ENCODE data around the gene TEX264.
"Not testable (repeated sequence)": the region's sequence is repeated elsewhere in the genome, so short reads cannot be mapped to it uniquely, and the experiment has no call there.

TEX264 gene

GRCh38 chr3:51670823-51671733 lies at the start of gene TEX264:
Gene TEX264, plus strand, starts transcription at chr3:51671252. Its CDS starts 3,053 bp downstream, at chr3:51674305.
- Histone ChIP-seq H3K27me3 (ENCODE audit: control insufficient read depth in 2 of 2, insufficient read depth in 2 of 2, low read length in 2 of 2) (no peaks in the 10 kb centered on the region), H3K27ac (ENCODE audit: low read depth in 2 of 2, low read length in 2 of 2) (peak within 1 kb of the TSS; percentile 92 to 95), H3K4me3 (ENCODE audit: low read length in 2 of 2) (peak within 1 kb of the TSS; percentile 86 to 90), H3K9ac (ENCODE audit: low read depth in 1 of 2, low read length in 2 of 2) (peak within 1 kb of the TSS; percentile 84 to 87), H3K36me3 (ENCODE audit: control insufficient read depth in 2 of 2, insufficient read depth in 2 of 2, low read length in 2 of 2) (peaks cover 11 to 19% of the 10 kb centered on the region in 2 donors), H3K9me3 (ENCODE audit: control insufficient read depth in 2 of 2, low read length in 2 of 2) (no peaks in the 10 kb centered on the region), H3K4me1 (ENCODE audit: control insufficient read depth in 2 of 2, insufficient read depth in 2 of 2, low read length in 2 of 2) (peaks cover 22 to 33% of the 10 kb centered on the region in 2 donors)

GRCh38 chr3:51622413-51622812 lies 48.6 kb upstream of the TEX264 start:
- H3K4me1 ChIP-seq (ENCODE audit: control insufficient read depth in 2 of 2, insufficient read depth in 2 of 2, low read length in 2 of 2) = no peaks in the 10 kb centered on the region
- no peak overlapping the region for H3K27ac ChIP-seq (ENCODE audit: low read depth in 2 of 2, low read length in 2 of 2)

GRCh38 chr3:51622868-51623267 lies 48.2 kb upstream of the TEX264 start:
- Histone ChIP-seq H3K4me1 (ENCODE audit: control insufficient read depth in 2 of 2, insufficient read depth in 2 of 2, low read length in 2 of 2) (no peaks in the 10 kb centered on the region), H3K27ac (ENCODE audit: low read depth in 2 of 2, low read length in 2 of 2) (no peak overlapping the region), H3K9ac (ENCODE audit: low read depth in 1 of 2, low read length in 2 of 2) (no peak overlapping the region), H3K4me3 (ENCODE audit: low read length in 2 of 2) (no peak overlapping the region), H3K9me3 (ENCODE audit: control insufficient read depth in 2 of 2, low read length in 2 of 2) (no peaks in the 10 kb centered on the region), H3K27me3 (ENCODE audit: control insufficient read depth in 2 of 2, insufficient read depth in 2 of 2, low read length in 2 of 2) (no peaks in the 10 kb centered on the region), H3K36me3 (ENCODE audit: control insufficient read depth in 2 of 2, insufficient read depth in 2 of 2, low read length in 2 of 2) (peaks cover 4 to 5% of the 10 kb centered on the region in 2 donors)

More at GRCh38 chr3:51622413-51622812, 48.6 kb upstream of the TEX264 start:
- H3K36me3 ChIP-seq (ENCODE audit: control insufficient read depth in 2 of 2, insufficient read depth in 2 of 2, low read length in 2 of 2) = peaks cover under 1% of the 10 kb centered on the region in 2 donors
- H3K27me3 ChIP-seq (ENCODE audit: control insufficient read depth in 2 of 2, insufficient read depth in 2 of 2, low read length in 2 of 2) = no peaks in the 10 kb centered on the region
- H3K4me3 ChIP-seq (ENCODE audit: low read length in 2 of 2) = no peak overlapping the region
- no peaks in the 10 kb centered on the region for H3K9me3 ChIP-seq (ENCODE audit: control insufficient read depth in 2 of 2, low read length in 2 of 2)
- H3K9ac ChIP-seq (ENCODE audit: low read depth in 1 of 2, low read length in 2 of 2) = no peak overlapping the region

- Histone ChIP-seq H3K27me3 (ENCODE audit: control insufficient read depth in 2 of 2, insufficient read depth in 2 of 2, low read length in 2 of 2) (no peaks in the 10 kb centered on the region), H3K9ac (ENCODE audit: low read depth in 1 of 2, low read length in 2 of 2) (no peak overlapping the region), H3K4me1 (ENCODE audit: control insufficient read depth in 2 of 2, insufficient read depth in 2 of 2, low read length in 2 of 2) (no peaks in the 10 kb centered on the region), H3K4me3 (ENCODE audit: low read length in 2 of 2) (no peak overlapping the region), H3K27ac (ENCODE audit: low read depth in 2 of 2, low read length in 2 of 2) (no peak overlapping the region), H3K36me3 (ENCODE audit: control insufficient read depth in 2 of 2, insufficient read depth in 2 of 2, low read length in 2 of 2) (peaks cover 33 to 41% of the 10 kb centered on the region in 2 donors), H3K9me3 (ENCODE audit: control insufficient read depth in 2 of 2, low read length in 2 of 2) (no peaks in the 10 kb centered on the region)
Observed at GRCh38 chr3:51630513-51630912, 40.5 kb upstream of the TEX264 start.

GRCh38 chr3:51637144-51637940 lies 33.7 kb upstream of the TEX264 start:
- Histone ChIP-seq H3K9ac (ENCODE audit: low read depth in 1 of 2, low read length in 2 of 2) (no peak overlapping the region), H3K4me3 (ENCODE audit: low read length in 2 of 2) (no peak overlapping the region), H3K9me3 (ENCODE audit: control insufficient read depth in 2 of 2, low read length in 2 of 2) (no peaks in the 10 kb centered on the region), H3K36me3 (ENCODE audit: control insufficient read depth in 2 of 2, insufficient read depth in 2 of 2, low read length in 2 of 2) (peaks cover 51 to 70% of the 10 kb centered on the region in 2 donors), H3K4me1 (ENCODE audit: control insufficient read depth in 2 of 2, insufficient read depth in 2 of 2, low read length in 2 of 2) (no peaks in the 10 kb centered on the region), H3K27me3 (ENCODE audit: control insufficient read depth in 2 of 2, insufficient read depth in 2 of 2, low read length in 2 of 2) (no peaks in the 10 kb centered on the region), H3K27ac (ENCODE audit: low read depth in 2 of 2, low read length in 2 of 2) (no peak overlapping the region)

GRCh38 chr3:51637941-51638471 lies 33.0 kb upstream of the TEX264 start:
- H3K4me1 ChIP-seq (ENCODE audit: control insufficient read depth in 2 of 2, insufficient read depth in 2 of 2, low read length in 2 of 2) = no peaks in the 10 kb centered on the region
- H3K9me3 ChIP-seq (ENCODE audit: control insufficient read depth in 2 of 2, low read length in 2 of 2) = no peaks in the 10 kb centered on the region
- no peak overlapping the region for H3K9ac ChIP-seq (ENCODE audit: low read depth in 1 of 2, low read length in 2 of 2)
- peaks cover 54 to 73% of the 10 kb centered on the region in 2 donors for H3K36me3 ChIP-seq (ENCODE audit: control insufficient read depth in 2 of 2, insufficient read depth in 2 of 2, low read length in 2 of 2)
- H3K27ac ChIP-seq (ENCODE audit: low read depth in 2 of 2, low read length in 2 of 2) = no peak overlapping the region
- no peaks in the 10 kb centered on the region for H3K27me3 ChIP-seq (ENCODE audit: control insufficient read depth in 2 of 2, insufficient read depth in 2 of 2, low read length in 2 of 2)
- H3K4me3 ChIP-seq (ENCODE audit: low read length in 2 of 2) = no peak overlapping the region

- Histone ChIP-seq H3K9ac (ENCODE audit: low read depth in 1 of 2, low read length in 2 of 2) (no peak overlapping the region), H3K9me3 (ENCODE audit: control insufficient read depth in 2 of 2, low read length in 2 of 2) (no peaks in the 10 kb centered on the region), H3K27me3 (ENCODE audit: control insufficient read depth in 2 of 2, insufficient read depth in 2 of 2, low read length in 2 of 2) (no peaks in the 10 kb centered on the region), H3K27ac (ENCODE audit: low read depth in 2 of 2, low read length in 2 of 2) (no peak overlapping the region), H3K4me3 (ENCODE audit: low read length in 2 of 2) (no peak overlapping the region), H3K36me3 (ENCODE audit: control insufficient read depth in 2 of 2, insufficient read depth in 2 of 2, low read length in 2 of 2) (peaks cover 58 to 76% of the 10 kb centered on the region in 2 donors), H3K4me1 (ENCODE audit: control insufficient read depth in 2 of 2, insufficient read depth in 2 of 2, low read length in 2 of 2) (no peaks in the 10 kb centered on the region)
Observed at GRCh38 chr3:51642462-51642861, 28.6 kb upstream of the TEX264 start.

GRCh38 chr3:51646091-51646490 lies 25.0 kb upstream of the TEX264 start:
- Histone ChIP-seq H3K9me3 (ENCODE audit: control insufficient read depth in 2 of 2, low read length in 2 of 2) (no peaks in the 10 kb centered on the region), H3K27ac (ENCODE audit: low read depth in 2 of 2, low read length in 2 of 2) (no peak overlapping the region), H3K4me1 (ENCODE audit: control insufficient read depth in 2 of 2, insufficient read depth in 2 of 2, low read length in 2 of 2) (no peaks in the 10 kb centered on the region), H3K9ac (ENCODE audit: low read depth in 1 of 2, low read length in 2 of 2) (no peak overlapping the region), H3K4me3 (ENCODE audit: low read length in 2 of 2) (no peak overlapping the region), H3K36me3 (ENCODE audit: control insufficient read depth in 2 of 2, insufficient read depth in 2 of 2, low read length in 2 of 2) (peaks cover 40 to 56% of the 10 kb centered on the region in 2 donors), H3K27me3 (ENCODE audit: control insufficient read depth in 2 of 2, insufficient read depth in 2 of 2, low read length in 2 of 2) (no peaks in the 10 kb centered on the region)

GRCh38 chr3:51652103-51652502 lies 18.9 kb upstream of the TEX264 start:
- H3K9me3 ChIP-seq (ENCODE audit: control insufficient read depth in 2 of 2, low read length in 2 of 2); H3K4me3 ChIP-seq (ENCODE audit: low read length in 2 of 2); H3K27me3 ChIP-seq (ENCODE audit: control insufficient read depth in 2 of 2, insufficient read depth in 2 of 2, low read length in 2 of 2); H3K27ac ChIP-seq (ENCODE audit: low read depth in 2 of 2, low read length in 2 of 2); H3K9ac ChIP-seq (ENCODE audit: low read depth in 1 of 2, low read length in 2 of 2); H3K4me1 ChIP-seq (ENCODE audit: control insufficient read depth in 2 of 2, insufficient read depth in 2 of 2, low read length in 2 of 2): not testable (repeated sequence)
- peaks cover 10 to 25% of the 10 kb centered on the region in 2 donors for H3K36me3 ChIP-seq (ENCODE audit: control insufficient read depth in 2 of 2, insufficient read depth in 2 of 2, low read length in 2 of 2)

- H3K9me3 ChIP-seq (ENCODE audit: control insufficient read depth in 2 of 2, low read length in 2 of 2); H3K4me1 ChIP-seq (ENCODE audit: control insufficient read depth in 2 of 2, insufficient read depth in 2 of 2, low read length in 2 of 2); H3K9ac ChIP-seq (ENCODE audit: low read depth in 1 of 2, low read length in 2 of 2); H3K27me3 ChIP-seq (ENCODE audit: control insufficient read depth in 2 of 2, insufficient read depth in 2 of 2, low read length in 2 of 2); H3K4me3 ChIP-seq (ENCODE audit: low read length in 2 of 2); H3K27ac ChIP-seq (ENCODE audit: low read depth in 2 of 2, low read length in 2 of 2): not testable (repeated sequence)
- H3K36me3 ChIP-seq (ENCODE audit: control insufficient read depth in 2 of 2, insufficient read depth in 2 of 2, low read length in 2 of 2) = peaks cover 17 to 26% of the 10 kb centered on the region in 2 donors
Observed at GRCh38 chr3:51653409-51653808, 17.6 kb upstream of the TEX264 start.

Data from mucosa of rectum (tissue), 2 donors.